Kidney tubule cell (primary cell): ENCODE data around the gene KCNC4.

Experiments used
- DNase-seq: peaks from one replicate; pipeline ENCODE4 v3.0.0-alpha.2; 2018; ENCODE audit warnings: low spot score

Gene KCNC4

GRCh38 chr1:110189181-110189580 lies 20.9 kb upstream of the KCNC4 start:
- no peak for DNase-seq

DNA sequence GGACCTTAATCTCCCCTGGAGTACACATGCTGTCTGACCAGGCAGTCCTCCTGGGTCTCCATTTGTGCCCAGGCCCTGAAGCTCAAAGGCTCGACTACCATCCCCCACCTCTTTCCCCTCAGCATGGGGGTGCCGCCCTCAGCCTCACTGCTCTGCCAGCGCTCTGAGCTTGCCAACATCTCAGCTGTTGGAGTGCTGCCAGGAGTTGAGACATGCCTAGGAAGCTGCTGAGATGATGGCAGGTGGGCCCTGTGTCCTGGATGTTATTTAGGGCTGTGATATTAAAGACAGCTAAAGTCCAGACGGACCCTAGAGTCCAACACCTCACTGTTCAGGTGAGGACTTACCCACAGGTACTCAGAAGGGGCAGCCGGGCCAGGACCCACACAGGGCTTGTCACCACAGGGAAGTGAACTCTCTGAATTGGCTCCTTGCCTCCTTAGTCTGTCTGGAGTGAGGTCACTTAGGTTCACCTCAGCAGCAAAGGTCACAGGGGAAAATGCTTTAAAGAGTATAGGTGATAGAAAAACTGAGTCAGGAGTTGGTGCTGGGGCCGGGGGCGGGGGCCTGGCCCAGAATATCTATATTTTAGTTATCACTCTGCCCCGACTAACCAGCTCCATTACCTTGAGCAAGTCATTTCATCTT lies 19.7 kb upstream of the KCNC4 start:
- peak; percentile 30 for DNase-seq

DNA sequence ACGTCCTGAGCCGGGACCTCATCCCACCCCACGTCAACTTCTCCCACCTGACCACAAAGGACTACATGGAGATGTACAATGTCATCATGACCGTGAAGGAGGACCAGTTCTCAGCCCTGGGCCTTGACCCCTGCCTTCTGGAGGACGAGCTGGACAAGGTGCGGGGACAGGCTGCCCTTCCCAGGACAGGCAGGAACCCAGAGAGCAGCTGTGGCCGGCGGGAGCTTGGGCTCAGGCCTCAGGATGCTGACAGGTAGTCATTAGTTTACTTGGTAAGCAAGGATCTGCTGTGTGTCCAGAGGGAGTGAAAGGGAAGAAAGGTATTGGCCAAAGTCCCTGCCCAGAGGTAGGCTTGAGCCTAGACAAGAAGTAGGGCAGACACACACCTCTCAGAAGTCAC lies 17.6 kb upstream of the KCNC4 start:
- no peak for DNase-seq

GRCh38 chr1:110195196-110195595 lies 14.9 kb upstream of the KCNC4 start:
- DNase-seq = no peak

DNA sequence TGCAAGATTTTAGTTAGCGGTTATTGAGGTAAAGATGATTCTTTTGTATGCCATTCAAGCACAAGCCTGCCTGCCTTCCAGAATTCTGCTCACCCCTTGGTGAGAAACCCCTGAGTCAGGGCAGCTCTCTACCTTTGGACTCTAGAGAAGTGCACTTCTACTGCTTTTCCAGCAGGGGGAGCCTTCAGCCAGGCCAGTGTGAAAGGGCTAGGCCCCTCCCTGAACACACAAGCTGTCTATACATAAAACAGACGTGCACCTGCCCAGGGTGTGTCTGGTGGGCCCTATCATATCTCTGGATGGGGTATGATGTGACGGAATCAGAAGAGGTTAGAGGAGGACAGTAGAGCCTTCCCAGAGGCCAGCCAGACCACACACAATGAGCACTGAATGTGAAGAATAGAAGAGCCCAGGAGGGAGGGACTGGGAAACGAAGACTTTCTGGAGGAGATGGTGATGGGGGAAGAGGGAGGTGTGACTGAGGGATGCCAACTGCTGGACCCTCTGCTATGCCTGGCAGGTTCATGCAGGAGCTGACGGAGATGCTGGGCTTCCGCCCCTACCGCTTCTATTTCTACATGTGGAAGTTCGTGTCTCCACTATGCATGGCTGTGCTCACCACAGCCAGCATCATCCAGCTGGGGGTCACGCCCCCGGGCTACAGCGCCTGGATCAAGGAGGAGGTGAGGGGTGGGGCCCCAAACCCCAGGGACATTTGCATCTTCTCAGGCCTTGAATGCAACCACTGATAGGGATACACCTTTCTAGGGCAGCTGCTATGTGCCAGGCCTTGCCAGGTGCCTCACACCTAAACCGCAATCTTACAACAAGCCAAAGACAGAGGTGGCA lies 13.0 kb upstream of the KCNC4 start:
- peak; percentile 62 for DNase-seq

GRCh38 chr1:110197905-110198629 lies 12.0 kb upstream of the KCNC4 start:
- DNase-seq = no peak

- no peak for DNase-seq
These were observed 11.4 kb upstream of the KCNC4 start for GRCh38 chr1:110198746-110199145.

DNA sequence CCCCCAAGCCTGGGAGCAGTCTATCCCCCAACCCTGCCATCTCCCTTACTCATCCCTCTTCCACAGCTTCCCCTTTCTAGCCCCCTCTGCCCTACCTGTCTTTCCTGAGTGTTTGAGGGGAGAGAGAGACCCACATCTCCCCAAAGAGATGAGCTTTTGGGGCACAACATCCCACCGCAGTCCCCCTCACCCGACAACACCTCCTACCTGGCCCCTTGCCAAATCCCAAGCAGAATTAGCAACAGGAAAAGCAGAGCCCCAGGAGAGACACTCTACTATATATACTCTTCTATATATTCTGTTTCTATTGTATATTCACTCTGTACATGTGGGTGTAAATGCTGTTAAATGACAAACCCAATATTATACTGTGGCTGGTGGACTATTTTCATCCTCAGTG lies 9.9 kb upstream of the KCNC4 start:
- no peak for DNase-seq

- peak; percentile 9 for DNase-seq
These were observed 9.4 kb upstream of the KCNC4 start for GRCh38 chr1:110200666-110201065.

GRCh38 chr1:110201157-110201825 lies 8.8 kb upstream of the KCNC4 start:
- no peak for DNase-seq

DNA sequence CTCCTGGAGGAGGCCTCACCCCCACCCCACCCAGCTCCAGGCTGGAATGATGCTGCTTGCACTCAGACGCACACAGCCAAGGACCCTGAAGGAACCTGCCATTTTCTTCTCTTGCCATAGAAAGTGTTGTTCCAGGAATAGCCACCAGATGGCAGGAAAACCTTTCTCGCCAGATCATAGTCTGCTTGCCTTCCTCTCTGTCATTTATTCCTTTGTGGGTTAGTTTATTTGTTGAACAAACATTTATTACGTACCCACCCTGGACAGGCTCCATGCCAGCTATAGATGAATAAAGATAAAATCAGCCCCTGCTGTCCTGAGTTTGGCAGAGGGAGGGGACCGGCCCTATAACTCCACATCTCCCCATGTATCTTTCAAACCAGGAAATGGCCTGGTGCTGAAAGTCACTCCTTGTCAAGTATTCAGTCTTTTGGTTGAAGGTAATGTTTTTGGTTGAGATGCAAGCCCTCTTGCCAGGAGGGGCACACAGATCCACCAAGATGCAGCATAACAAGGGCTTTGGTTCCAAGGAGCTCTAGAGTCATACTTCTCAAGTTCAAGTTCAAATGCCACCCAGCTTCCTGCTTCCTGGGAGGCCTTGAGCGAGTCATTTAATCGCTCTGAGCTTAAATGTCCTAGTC lies 7.0 kb upstream of the KCNC4 start:
- DNase-seq = peak; percentile 77

DNA sequence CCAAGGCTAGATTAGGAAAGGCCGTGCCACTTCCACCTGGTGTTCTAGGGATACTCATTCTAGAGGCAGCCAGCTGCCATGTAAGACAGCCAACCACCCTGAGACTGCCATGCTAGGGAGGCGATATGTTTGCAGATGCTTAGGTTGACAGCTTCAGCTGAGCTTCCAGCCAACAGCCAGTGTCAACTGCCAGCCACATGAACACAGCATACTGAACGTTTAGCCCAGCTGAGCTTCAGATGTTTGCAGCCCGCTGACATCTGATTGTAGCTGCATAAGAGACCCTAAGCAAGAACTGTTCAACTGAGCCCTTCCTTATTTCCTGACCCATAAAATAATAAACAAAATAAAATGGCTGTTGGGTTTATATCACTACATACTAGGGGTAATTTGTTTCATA lies 5.0 kb upstream of the KCNC4 start:
- no peak for DNase-seq

DNA sequence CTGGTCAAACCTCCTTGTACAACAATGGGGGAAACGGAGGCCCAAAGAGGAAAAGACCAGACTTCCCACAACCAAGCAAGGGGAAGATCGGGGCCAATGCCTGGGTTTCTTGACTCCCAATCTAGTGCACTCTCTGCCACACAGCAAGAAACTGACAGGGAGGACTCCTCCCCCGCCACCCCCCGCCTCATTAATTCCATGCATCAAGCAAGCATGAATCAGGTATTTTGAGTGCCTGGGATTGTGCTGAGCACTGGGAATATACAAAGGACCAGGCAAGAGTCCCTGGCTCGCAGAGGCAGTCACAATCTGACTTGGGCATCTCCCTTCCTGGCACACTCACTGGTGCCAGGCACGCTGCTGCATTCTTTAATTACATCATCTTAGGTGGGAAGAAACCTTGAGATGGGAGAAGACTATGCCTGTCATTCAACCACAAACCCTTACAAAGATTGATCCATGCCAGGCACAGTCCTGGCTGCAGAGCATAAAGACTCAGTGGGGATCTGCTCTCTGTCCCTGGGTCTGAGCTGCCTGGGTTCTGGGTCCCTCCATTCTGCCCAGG lies 4.4 kb upstream of the KCNC4 start:
- DNase-seq = peak; percentile 65

GRCh38 chr1:110206261-110206920 lies 3.7 kb upstream of the KCNC4 start:
- no peak for DNase-seq

DNA sequence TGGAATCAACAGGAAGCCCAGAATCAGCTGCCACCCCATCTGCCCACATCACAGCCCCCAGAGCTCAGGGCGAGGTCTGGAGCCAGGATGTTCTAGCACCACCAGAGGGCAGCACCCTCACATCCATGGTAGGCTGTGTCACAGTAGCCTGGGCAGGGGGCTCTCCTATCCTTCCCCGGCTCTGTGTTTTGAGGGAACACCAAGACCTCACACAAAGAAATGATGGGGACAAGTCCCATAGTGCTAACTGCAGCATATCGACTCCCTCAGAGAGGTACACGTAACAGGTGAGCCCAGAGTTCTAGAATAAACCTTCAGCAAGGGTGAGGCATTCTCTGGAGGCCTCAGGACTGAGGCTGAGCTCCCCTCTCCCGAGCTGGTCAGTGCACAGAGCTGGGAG lies 2.3 kb upstream of the KCNC4 start:
- peak; percentile 57 for DNase-seq

DNA sequence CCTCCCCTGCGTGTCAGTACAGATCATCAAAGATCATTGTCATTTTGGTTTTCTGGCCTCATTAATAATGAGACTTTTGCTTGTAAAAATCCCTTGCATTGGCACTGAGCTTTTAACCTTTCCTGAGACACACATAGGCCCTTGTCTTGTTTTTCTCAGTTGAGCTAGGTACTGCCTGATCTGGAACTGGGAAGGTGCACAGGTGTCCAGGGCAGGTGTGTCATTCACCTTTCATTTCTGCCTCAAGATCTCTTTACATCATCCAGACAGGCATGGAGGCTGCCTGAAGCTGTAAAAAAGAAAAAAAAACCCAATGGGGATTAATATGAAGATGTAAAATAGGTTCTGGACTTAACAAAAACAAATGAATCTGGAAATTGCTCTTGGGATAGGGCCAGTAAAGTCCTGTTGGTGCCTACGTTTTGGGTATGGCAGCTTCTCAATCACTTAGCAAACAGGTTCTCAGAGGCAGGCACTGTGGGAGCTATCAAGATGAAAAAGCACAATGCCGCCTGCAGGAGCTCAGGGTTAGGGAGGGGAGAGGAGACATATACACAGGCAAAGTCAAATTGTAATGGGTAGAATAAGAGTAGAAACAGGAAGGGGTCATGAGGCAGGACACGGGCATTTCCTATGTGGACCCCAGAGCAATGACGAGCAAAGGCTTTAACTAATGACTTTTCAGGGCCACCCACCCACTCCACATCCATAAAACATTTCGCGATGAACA lies 1.0 kb upstream of the KCNC4 start:
- no peak for DNase-seq

- peak; percentile 51 for DNase-seq
These were observed 736 bp downstream of the KCNC4 start for GRCh38 chr1:110210604-110211495.

- no peak for DNase-seq
These were observed 1.5 kb downstream of the KCNC4 start for GRCh38 chr1:110211496-110212168.
